PC-3 (cell line): ENCODE data around the gene NDUFA8. TPM values are rescaled to one million over a fixed set of nuclear protein-coding genes. Genes with fewer than 3 reads are reported as not detected.

ENCODE experiments used
- ATAC-seq: fragments of 200-7000 bp; cut with Tn5 transposase; 2 replicates; pipeline ENCODE4 v1.9.1; 2020; ENCODE audit warnings: mild to moderate bottlenecking, moderate library complexity
- BruUV-seq: library from RNA; stranded (reverse); fragments of 400-500 nt; replicated peaks from 2 replicates; lab custom pipeline; 2021; lab: Mats Ljungman, UMichigan
- CTCF ChIA-PET: fragments of 300-600 bp; sonication (Branson Sonifier 250); formaldehyde crosslinking; loops from one replicate; lab custom pipeline; 2022; ENCODE audit warnings: antibody characterized with exemption; lab: Charles Lee
- POLR2A ChIA-PET: fragments of 300-600 bp; sonication (Branson Sonifier 250); formaldehyde crosslinking; loops from one replicate; lab custom pipeline; 2022; ENCODE audit warnings: antibody characterized with exemption; ENCODE audit not compliant: unreplicated experiment; lab: Charles Lee
- DNase-seq: peaks from one replicate; pipeline ENCODE4 v3.0.0-alpha.2; 2015
- H2AFZ ChIP-seq: fragments of 300-600 bp; sonication (generic); 2 replicates; pipeline ENCODE4 v1.6.0; 2016; ENCODE audit warnings: antibody characterized with exemption, low read length
- H3F3A ChIP-seq: fragments of 300-600 bp; sonication (generic); one replicate; pipeline ENCODE4 v1.6.0; 2017; ENCODE audit warnings: antibody characterized with exemption, low read length, control low read depth, mild to moderate bottlenecking; ENCODE audit not compliant: unreplicated experiment
- H3K27ac ChIP-seq: fragments of 300-600 bp; sonication (generic); 2 replicates; pipeline ENCODE4 v1.5.1; 2016; ENCODE audit warnings: mild to moderate bottlenecking, low read length
- H3K27me3 ChIP-seq: fragments of 300-600 bp; sonication (generic); 2 replicates; pipeline ENCODE4 v1.6.1; 2016; ENCODE audit warnings: low read length, mixed read lengths
- H3K36me3 ChIP-seq: fragments of 300-600 bp; sonication (generic); 2 replicates; pipeline ENCODE4 v1.6.1; 2016; ENCODE audit warnings: low read depth, mixed run types, low read length, mixed read lengths
- H3K4me1 ChIP-seq: fragments of 300-600 bp; sonication (generic); 2 replicates; pipeline ENCODE4 v1.5.1; 2016; ENCODE audit warnings: low read length; ENCODE audit not compliant: insufficient read depth
- H3K4me2 ChIP-seq: fragments of 300-600 bp; sonication (generic); 2 replicates; pipeline ENCODE4 v1.6.0; 2016; ENCODE audit warnings: low read length
- H3K4me3 ChIP-seq: fragments of 300-600 bp; sonication (generic); 2 replicates; pipeline ENCODE4 v1.5.1; 2016; ENCODE audit warnings: mild to moderate bottlenecking, low read length, mixed read lengths
- H3K79me2 ChIP-seq: fragments of 300-600 bp; sonication (generic); 2 replicates; pipeline ENCODE4 v1.6.1; 2017; ENCODE audit warnings: low read length, mixed read lengths
- H3K9ac ChIP-seq: fragments of 300-600 bp; sonication (generic); 2 replicates; pipeline ENCODE4 v1.6.0; 2016; ENCODE audit warnings: mild to moderate bottlenecking, low read length
- H3K9me2 ChIP-seq: fragments of 300-600 bp; sonication (generic); replicated peaks from 2 replicates; pipeline ENCODE4 v1.6.1; 2016; ENCODE audit warnings: mixed run types, low read length, mixed read lengths
- H3K9me3 ChIP-seq: fragments of 300-600 bp; sonication (generic); 2 replicates; pipeline ENCODE4 v1.6.1; 2016; ENCODE audit warnings: low read length, mixed read lengths
- H4K20me1 ChIP-seq: fragments of 300-600 bp; sonication (generic); 2 replicates; pipeline ENCODE4 v1.6.1; 2016; ENCODE audit warnings: low read length, mixed read lengths
- EZH2 ChIP-seq: fragments of 300-600 bp; sonication (generic); IDR thresholded peaks from one replicate; pipeline ENCODE4 v1.6.1; 2017; ENCODE audit warnings: antibody characterized with exemption, mild to moderate bottlenecking, low read length; ENCODE audit not compliant: unreplicated experiment
- EZH2phosphoT487 ChIP-seq: fragments of 300-600 bp; sonication (generic); IDR thresholded peaks from 2 replicates; pipeline ENCODE4 v1.6.1; 2018; ENCODE audit warnings: mild to moderate bottlenecking, antibody characterized with exemption, low read length, borderline replicate concordance
- intact Hi-C: fragments of 100-400 bp; cut with micrococcal nuclease; formaldehyde crosslinking; loops from 2 replicates; pipeline ENCODE4 v1.9.0; 2023
- total RNA-seq: library from RNA; depleted of rRNA; stranded (reverse); fragments of >200 nt; gene quantifications from 2 replicates; pipeline ENCODE4 v1.2.3, GENCODE V29; 2014
- TF ChIP-seq, protein P1 (sequence below): fragments of 300-600 bp; sonication (generic); conservative IDR thresholded peaks from 2 replicates; pipeline ENCODE4 v1.5.1; 2017; ENCODE audit warnings: antibody characterized with exemption, low read depth, mild to moderate bottlenecking, low read length

Gene NDUFA8
- total RNA-seq, 1 experiment from 2014 or later, result 67.5 TPM

DNA sequence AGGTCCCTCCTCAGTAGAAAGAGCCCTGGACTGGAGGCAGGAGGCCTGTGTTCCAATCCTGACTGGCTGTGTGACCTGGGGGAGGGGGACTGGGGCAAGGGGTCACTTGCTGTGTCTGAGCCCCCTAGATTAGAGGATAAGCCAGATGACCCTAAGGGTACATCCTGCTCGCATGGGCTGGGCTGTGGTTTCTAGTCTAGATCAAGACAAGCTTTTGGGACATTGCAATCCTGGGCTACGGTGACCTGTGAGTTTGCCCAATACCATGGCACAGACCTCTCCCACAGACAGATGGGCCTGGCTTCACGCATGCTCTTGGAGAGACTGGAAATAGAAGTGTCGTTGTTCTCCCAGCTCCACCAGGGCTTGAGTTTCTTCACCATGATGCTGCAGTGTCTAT lies 27.0 kb downstream of the NDUFA8 start:
- ChIA-PET POLR2A (no interaction called here), CTCF (no interaction called here)
- Histone ChIP-seq H4K20me1 (no peaks in the 10 kb centered on the region), H3F3A (no peaks in the 10 kb centered on the region), H3K27me3 (no peaks in the 10 kb centered on the region), H3K27ac (no peak overlapping the region), H3K4me2 (no peak overlapping the region), H3K9ac (no peak overlapping the region), H3K79me2 (no peaks in the 10 kb centered on the region), H3K9me3 (no peaks in the 10 kb centered on the region), H3K4me3 (no peak overlapping the region), H3K36me3 (no peaks in the 10 kb centered on the region), H3K9me2 (no peaks in the 10 kb centered on the region), H3K4me1 (no peaks in the 10 kb centered on the region), H2AFZ (no peak overlapping the region)
- DNase-seq, result no peak
- ATAC-seq, result no peak
- intact Hi-C loops, result no loop called here
- BruUV-seq, result no TSS peak
- TF ChIP-seq EZH2phosphoT487 (no peak), EZH2 (no peak)
- TF ChIP-seq, protein P1, sequence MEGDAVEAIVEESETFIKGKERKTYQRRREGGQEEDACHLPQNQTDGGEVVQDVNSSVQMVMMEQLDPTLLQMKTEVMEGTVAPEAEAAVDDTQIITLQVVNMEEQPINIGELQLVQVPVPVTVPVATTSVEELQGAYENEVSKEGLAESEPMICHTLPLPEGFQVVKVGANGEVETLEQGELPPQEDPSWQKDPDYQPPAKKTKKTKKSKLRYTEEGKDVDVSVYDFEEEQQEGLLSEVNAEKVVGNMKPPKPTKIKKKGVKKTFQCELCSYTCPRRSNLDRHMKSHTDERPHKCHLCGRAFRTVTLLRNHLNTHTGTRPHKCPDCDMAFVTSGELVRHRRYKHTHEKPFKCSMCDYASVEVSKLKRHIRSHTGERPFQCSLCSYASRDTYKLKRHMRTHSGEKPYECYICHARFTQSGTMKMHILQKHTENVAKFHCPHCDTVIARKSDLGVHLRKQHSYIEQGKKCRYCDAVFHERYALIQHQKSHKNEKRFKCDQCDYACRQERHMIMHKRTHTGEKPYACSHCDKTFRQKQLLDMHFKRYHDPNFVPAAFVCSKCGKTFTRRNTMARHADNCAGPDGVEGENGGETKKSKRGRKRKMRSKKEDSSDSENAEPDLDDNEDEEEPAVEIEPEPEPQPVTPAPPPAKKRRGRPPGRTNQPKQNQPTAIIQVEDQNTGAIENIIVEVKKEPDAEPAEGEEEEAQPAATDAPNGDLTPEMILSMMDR, result no peak

DNA sequence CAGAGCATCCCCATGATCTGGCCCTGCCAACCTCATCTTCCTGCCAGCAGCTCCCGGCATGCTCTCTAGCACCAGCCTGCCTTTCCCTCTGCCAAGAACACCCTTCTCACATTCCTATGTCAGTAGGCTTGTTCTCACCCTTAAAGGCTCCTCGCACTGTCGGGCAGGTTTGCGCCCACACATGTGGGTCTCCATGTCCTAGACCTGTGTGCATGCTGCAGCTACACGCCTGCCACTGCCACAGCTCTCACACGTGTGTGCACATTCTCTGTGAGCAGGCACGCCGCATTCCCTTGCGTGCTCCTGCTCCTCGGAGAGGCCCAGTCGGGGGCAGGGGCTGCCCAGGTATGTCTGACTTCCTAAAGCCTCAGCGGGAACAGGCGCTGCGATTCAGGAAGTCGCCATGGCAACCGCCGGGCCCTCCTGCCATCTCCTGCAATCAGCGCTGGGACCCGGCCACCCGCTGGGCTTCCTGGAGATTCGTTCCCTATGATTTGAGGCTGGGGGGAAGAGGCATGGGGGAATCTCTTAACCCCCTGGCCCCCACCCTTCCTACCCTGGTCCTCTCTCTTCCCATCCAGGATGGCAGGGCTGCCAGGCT lies 28.1 kb downstream of the NDUFA8 start:
- H3K9ac ChIP-seq, result no peak overlapping the region
- peaks cover 1% of the 10 kb centered on the region for H3K4me1 ChIP-seq
- DNase-seq, result no peak
- no peak overlapping the region for H3K4me2 ChIP-seq
- no peaks in the 10 kb centered on the region for H3F3A ChIP-seq
- no peak overlapping the region for H3K27ac ChIP-seq
- H3K36me3 ChIP-seq, result no peaks in the 10 kb centered on the region
- no TSS peak for BruUV-seq
- H3K9me2 ChIP-seq, result no peaks in the 10 kb centered on the region
- no peaks in the 10 kb centered on the region for H4K20me1 ChIP-seq
- TF ChIP-seq EZH2 (no peak), EZH2phosphoT487 (no peak)
- TF ChIP-seq, protein P1, result no peak
- H2AFZ ChIP-seq, result no peak overlapping the region
- no peaks in the 10 kb centered on the region for H3K27me3 ChIP-seq
- no peaks in the 10 kb centered on the region for H3K79me2 ChIP-seq
- no peak for ATAC-seq
- H3K9me3 ChIP-seq, result no peaks in the 10 kb centered on the region
- H3K4me3 ChIP-seq, result no peak overlapping the region
- intact Hi-C loops, result no loop called here
- ChIA-PET CTCF (no interaction called here), POLR2A (no interaction called here)

DNA sequence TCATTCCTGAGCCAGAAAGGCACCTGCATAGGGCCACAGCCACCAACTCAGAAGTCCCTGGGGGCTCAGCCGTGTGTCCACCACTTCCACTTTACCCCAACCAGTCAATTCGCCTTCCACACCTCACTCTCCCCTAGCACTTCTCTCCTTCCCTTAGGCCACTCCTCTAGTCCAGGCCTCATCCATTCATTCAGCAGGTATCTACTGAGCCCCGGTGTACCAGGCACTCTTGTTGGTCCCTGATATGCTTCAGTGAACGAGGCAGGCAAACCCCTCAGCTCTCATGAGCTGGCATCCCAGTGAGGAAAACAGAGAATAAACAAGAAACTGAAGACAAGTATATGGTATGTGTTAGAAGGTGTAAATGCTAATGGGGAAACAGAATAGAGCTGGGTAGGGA lies 28.7 kb downstream of the NDUFA8 start:
- TF ChIP-seq EZH2 (no peak), EZH2phosphoT487 (no peak)
- TF ChIP-seq, protein P1, result no peak
- Histone ChIP-seq H3K4me2 (no peak overlapping the region), H3K4me3 (no peak overlapping the region), H3K36me3 (no peaks in the 10 kb centered on the region), H3K79me2 (no peaks in the 10 kb centered on the region), H3F3A (no peaks in the 10 kb centered on the region), H3K9me2 (no peaks in the 10 kb centered on the region), H4K20me1 (no peaks in the 10 kb centered on the region), H3K9me3 (no peaks in the 10 kb centered on the region), H2AFZ (no peak overlapping the region), H3K9ac (no peak overlapping the region), H3K27ac (no peak overlapping the region), H3K27me3 (no peaks in the 10 kb centered on the region), H3K4me1 (peaks cover 8% of the 10 kb centered on the region)
- intact Hi-C loops, result no loop called here
- ATAC-seq (no peak), DNase-seq (no peak)
- no TSS peak for BruUV-seq
- CTCF ChIA-PET, result no interaction called here
- POLR2A ChIA-PET, result no interaction called here
